Measurements from ENCODE around the gene C19orf85.

The C19orf85 gene

GRCh38 chr19:55443824-55444480, 20.6 kb downstream of the C19orf85 start:
- Histone ChIP-seq H3K27me3 (peaks cover 90 to 99% (median 99%) of the 10 kb centered on the region in 11 experiments), H4K20me1 (peaks cover 0 to 45% (median 6%) of the 10 kb centered on the region in 11 experiments; a peak in 11 of 22 replicates), H3K4me2 (no peak overlapping the region)

GRCh38 chr19:55443045-55443823, 21.3 kb downstream of the C19orf85 start, which contains the start of gene SHISA7:
TSS of gene SHISA7 (minus strand) at chr19:55443300. CDS start at chr19:55442863, 437 bp downstream.
- peaks cover 97 to 100% (median 100%) of the 10 kb centered on the region in 11 experiments for H3K27me3 ChIP-seq
- H3K27ac ChIP-seq, result no peak within 1 kb of the TSS
- H3K4me3 ChIP-seq, result no peak within 1 kb of the TSS
- peak within 1 kb of the TSS in 1 of 11 experiments; percentile 80; a peak in 1 of 22 replicates for H3K4me2 ChIP-seq
- H4K20me1 ChIP-seq, result peaks cover 0 to 45% (median 6%) of the 10 kb centered on the region in 11 experiments; a peak in 11 of 22 replicates
- TF ChIP-seq Cebpa-rat (IDR thresholded peaks at IDR 0.05), result no peak
- H3K36me3 ChIP-seq, result no peaks in the 10 kb centered on the region
- no peak within 1 kb of the TSS for H3K9ac ChIP-seq
- H3K9me3 ChIP-seq (replicated peaks in 1 of 11), result peaks cover 0 to 12% (median 0%) of the 10 kb centered on the region in 11 experiments; a peak in 1 of 22 replicates
- H3K4me1 ChIP-seq, result peaks cover 0 to 22% (median 17%) of the 10 kb centered on the region in 10 experiments; a peak in 16 of 20 replicates

More at GRCh38 chr19:55443824-55444480, 20.6 kb downstream of the C19orf85 start:
- H3K27ac ChIP-seq, result no peak overlapping the region
- H3K9ac ChIP-seq, result no peak overlapping the region
- H3K4me3 ChIP-seq, result no peak overlapping the region
- peaks cover 0 to 8% (median 0%) of the 10 kb centered on the region in 11 experiments; a peak in 2 of 22 replicates for H3K9me3 ChIP-seq (replicated peaks in 1 of 11)
- TF ChIP-seq Cebpa-rat (IDR thresholded peaks at IDR 0.05), result no peak
- peaks cover 0 to 22% (median 17%) of the 10 kb centered on the region in 10 experiments; a peak in 16 of 20 replicates for H3K4me1 ChIP-seq
- H3K36me3 ChIP-seq, result no peaks in the 10 kb centered on the region

GRCh38 chr19:55442372-55442961, 22.1 kb downstream of the C19orf85 start:
- peaks cover 94 to 100% (median 100%) of the 10 kb centered on the region in 11 experiments for H3K27me3 ChIP-seq
- no peak overlapping the region for H3K9ac ChIP-seq
- H3K27ac ChIP-seq, result no peak overlapping the region
- H3K4me3 ChIP-seq, result no peak overlapping the region
- peaks cover 0 to 40% (median 5%) of the 10 kb centered on the region in 11 experiments; a peak in 11 of 22 replicates for H4K20me1 ChIP-seq
- peaks cover 0 to 22% (median 17%) of the 10 kb centered on the region in 10 experiments; a peak in 16 of 20 replicates for H3K4me1 ChIP-seq
- H3K36me3 ChIP-seq, result no peaks in the 10 kb centered on the region
- no peak for TF ChIP-seq Cebpa-rat (IDR thresholded peaks at IDR 0.05)
- peaks cover 0 to 12% (median 0%) of the 10 kb centered on the region in 11 experiments; a peak in 1 of 22 replicates for H3K9me3 ChIP-seq (replicated peaks in 1 of 11)
- no peak overlapping the region for H3K4me2 ChIP-seq

- Histone ChIP-seq H3K4me3 (no peak overlapping the region; a peak in 1 of 20 replicates), H4K20me1 (peaks cover 0 to 37% (median 2%) of the 10 kb centered on the region in 11 experiments; a peak in 10 of 22 replicates), H3K4me2 (peak overlapping the region in 6 of 11 experiments; percentile 18 to 80 (median 52); a peak in 10 of 22 replicates), H3K9ac (no peak overlapping the region), H3K9me3 (replicated peaks in 1 of 11) (peaks cover 0 to 12% (median 0%) of the 10 kb centered on the region in 11 experiments; a peak in 1 of 22 replicates), H3K27ac (no peak overlapping the region), H3K36me3 (no peaks in the 10 kb centered on the region), H3K4me1 (peaks cover 0 to 22% (median 17%) of the 10 kb centered on the region in 10 experiments; a peak in 16 of 20 replicates), H3K27me3 (peaks cover 91 to 100% (median 99%) of the 10 kb centered on the region in 11 experiments)
- TF ChIP-seq Cebpa-rat (IDR thresholded peaks at IDR 0.05), result no peak
These were observed 22.7 kb downstream of the C19orf85 start for GRCh38 chr19:55441692-55442321.

- H3K9ac ChIP-seq, result no peak overlapping the region
- H3K4me2 ChIP-seq, result peak overlapping the region in 9 of 11 experiments; percentile 5 to 80 (median 38); a peak in 12 of 22 replicates
- H3K9me3 ChIP-seq (replicated peaks in 1 of 11), result peaks cover 0 to 12% (median 0%) of the 10 kb centered on the region in 11 experiments; a peak in 1 of 22 replicates
- H3K27ac ChIP-seq, result no peak overlapping the region
- 0 out of 20 replicates have a peak overlapping the region, but pooled peaks of 2 of the 10 experiments have one; percentile 5 for H3K4me3 ChIP-seq
- no peak for TF ChIP-seq Cebpa-rat (IDR thresholded peaks at IDR 0.05)
- peaks cover 0 to 22% (median 17%) of the 10 kb centered on the region in 10 experiments; a peak in 16 of 20 replicates for H3K4me1 ChIP-seq
- peaks cover 90 to 100% (median 99%) of the 10 kb centered on the region in 11 experiments for H3K27me3 ChIP-seq
- H4K20me1 ChIP-seq, result peaks cover 0 to 42% (median 4%) of the 10 kb centered on the region in 11 experiments; a peak in 10 of 22 replicates
- no peaks in the 10 kb centered on the region for H3K36me3 ChIP-seq
These were observed 23.2 kb downstream of the C19orf85 start for GRCh38 chr19:55441319-55441691.

- H4K20me1 ChIP-seq, result peaks cover 0 to 44% (median 4%) of the 10 kb centered on the region in 11 experiments; a peak in 10 of 22 replicates
- no peaks in the 10 kb centered on the region for H3K36me3 ChIP-seq
- peaks cover 0 to 22% (median 17%) of the 10 kb centered on the region in 10 experiments; a peak in 15 of 20 replicates for H3K4me1 ChIP-seq
- peaks cover 0 to 12% (median 0%) of the 10 kb centered on the region in 11 experiments; a peak in 1 of 22 replicates for H3K9me3 ChIP-seq (replicated peaks in 1 of 11)
- no peak overlapping the region for H3K27ac ChIP-seq
- no peak overlapping the region for H3K9ac ChIP-seq
- peak overlapping the region in 7 of 11 experiments; percentile 5 to 80 (median 45); a peak in 13 of 22 replicates for H3K4me2 ChIP-seq
- peak overlapping the region in 2 of 10 experiments; percentile 5; a peak in 2 of 20 replicates for H3K4me3 ChIP-seq
- TF ChIP-seq Cebpa-rat (IDR thresholded peaks at IDR 0.05), result no peak
- peaks cover 83 to 100% (median 98%) of the 10 kb centered on the region in 11 experiments for H3K27me3 ChIP-seq
These were observed 24.0 kb downstream of the C19orf85 start for GRCh38 chr19:55440411-55441105.

GRCh38 chr19:55439052-55439451, 25.5 kb downstream of the C19orf85 start:
- Histone ChIP-seq H3K4me2 (no peak overlapping the region), H3K9me3 (replicated peaks in 1 of 11) (peaks cover 0 to 17% (median 0%) of the 10 kb centered on the region in 11 experiments; a peak in 4 of 22 replicates), H3K9ac (no peak overlapping the region), H3K4me1 (peaks cover 0 to 22% (median 17%) of the 10 kb centered on the region in 10 experiments; a peak in 15 of 20 replicates), H3K4me3 (no peak overlapping the region), H4K20me1 (peaks cover 0 to 34% (median 4%) of the 10 kb centered on the region in 11 experiments; a peak in 9 of 22 replicates), H3K27me3 (peaks cover 68 to 96% (median 87%) of the 10 kb centered on the region in 11 experiments), H3K27ac (no peak overlapping the region), H3K36me3 (no peaks in the 10 kb centered on the region)
- TF ChIP-seq Cebpa-rat (IDR thresholded peaks at IDR 0.05), result no peak

Measured in BLaER1 treated with 17β-estradiol and CSF1 and Interleukin-3, amounts not matched to agents 10 nM and 100 nM (cell line).